Heart right ventricle (tissue), 16 donors: ENCODE results near the gene R3HDM4. TPM values are rescaled to one million over a fixed set of nuclear protein-coding genes. Genes with fewer than 3 reads are reported as not detected.

Experiments
- ATAC-seq, 8 donors: fragments of 200-7000 bp; cut with Tn5 transposase; one replicate each; pipeline ENCODE4 v1.9.1; 2020; ENCODE audit warnings: mild to moderate bottlenecking in 8 of 8, moderate library complexity in 8 of 8, moderate number of reproducible peaks in 1 of 8
- DNase-seq, 2 donors: peaks; one replicate each; pipeline ENCODE4 v3.0.0-alpha.2; 2020
- H3K27ac ChIP-seq, 10 donors: fragments of 200-600 bp; sonication (generic) in 2 of 10; one replicate each; pipeline versions ENCODE4 v1.5.0 to v1.8.0; 2020 to 2022; ENCODE audit warnings: mild to moderate bottlenecking in 3 of 10
- H3K27me3 ChIP-seq, 7 donors: fragments of 200-600 bp; one replicate each; pipeline ENCODE4 v1.8.0; 2021 to 2022; ENCODE audit warnings: mild to moderate bottlenecking in 2 of 7
- H3K36me3 ChIP-seq, 9 donors: fragments of 200-600 bp; sonication (generic) in 1 of 9; one replicate each; pipeline versions ENCODE4 v1.5.0 to v1.8.0; 2020 to 2022; ENCODE audit warnings: mild to moderate bottlenecking in 2 of 9
- H3K4me1 ChIP-seq, 9 donors: fragments of 200-600 bp; sonication (generic) in 1 of 9; one replicate each; pipeline versions ENCODE4 v1.5.0 to v1.8.0; 2020 to 2022; ENCODE audit warnings: mild to moderate bottlenecking in 4 of 9
- H3K4me3 ChIP-seq, 10 donors: fragments of 200-600 bp; sonication (generic) in 2 of 10; one replicate each; pipeline versions ENCODE4 v1.5.0 to v1.8.0; 2020 to 2022; ENCODE audit warnings: mild to moderate bottlenecking in 7 of 10, moderate library complexity in 2 of 10
- H3K9me3 ChIP-seq, 11 donors: fragments of 200-600 bp in 10 of 11; sonication (generic) in 2 of 11; one replicate each; pipeline versions ENCODE4 v1.5.0 to v1.8.0; 2013 to 2022; ENCODE audit warnings: mild to moderate bottlenecking in 2 of 11, control low read depth in 1 of 11, moderate library complexity in 1 of 11
- WGBS, 2 donors: extraction: QIAGEN DNeasy Blood & Tissue Kit; methylation state at CpG; one replicate each; pipeline ENCODE4 v1.1.7; 2013; ENCODE audit warnings: inconsistent platforms in 1 of 2; 5-methylcytosine and 5-hydroxymethylcytosine counted together
- intact Hi-C, 10 donors: fragments of 100-400 bp; cut with DNase I; formaldehyde crosslinking; loops; one replicate each; pipeline versions ENCODE4 v1.11.1 to v1.14.2; 2022
- polyA plus RNA-seq, 2 donors: library from polyadenylated mRNA; stranded (reverse); fragments of 200-250 nt; gene quantifications; one replicate each; pipeline ENCODE4 v1.2.3, GENCODE V29; 2013
- total RNA-seq, 10 donors: library from RNA; stranded (reverse); fragmentation: NEBNext Ultra II Directional in 3 of 10; extraction: Animal tissue kit (Norgen Biotek cat#: 25700) in 3 of 10; gene quantifications; one replicate each; pipeline versions ENCODE4 v1.2.1 to v1.2.4, GENCODE V29; 2021 to 2023
- TF ChIP-seq, protein P1 (sequence below), 9 donors: fragments of 200-600 bp; sonication (generic) in 2 of 9; IDR thresholded peaks; one replicate each; pipeline versions ENCODE4 v1.5.0 to v1.8.0; 2021 to 2022; ENCODE audit warnings: antibody characterized with exemption in 9 of 9, mild to moderate bottlenecking in 5 of 9, moderate library complexity in 1 of 9
- donor health status: Arrhythmogenic right ventricular cardiomyopathy.
- donor health status: ischemic (EF 13 %, LVEDD 7.1; RV severe dilation, severe dysfunction).
- donor health status: healthy with polysubstance abuse.
- donor health status: DM: no; HTN: yes; CAD: no.
- donor health status: DM: no; HTN: no; CAD: no.
- donor health status: ischemic (EF 25% LVEDD 6.9; RV normal size, moderate dysfunction).
- donor health status: ischemic (EF 25% LVEDD 5.7; RV mildly dilated, moderate dysfunction).
- donor health status: healthy.
- donor health status: DM: yes; HTN: yes; CAD: no.
- donor health status: Ischemic cardiomyopathy.
- donor health status: ischemic (EF 35%, LVEDD 5.7; RV mildly dilated, moderate dysfunction).
- donor health status: nonischemic (EF 11% LVEDD 7.7; RV severe dilation, severe dysfunction).
- donor health status: DM: yes; HTN: yes; CAD: no.
- donor health status: PGD.
- donor health status: ischemic (EF 29% LVEDD 5.4; RV normal size, mild dysfunction).
- donor health status: nonischemic (EF 23%, LVEDD 6.1; RV moderate dilation, normal function).

Gene R3HDM4
- total and polyA plus RNA-seq, 12 donors = 16.3 to 49.8 (median 20.8) TPM

DNA sequence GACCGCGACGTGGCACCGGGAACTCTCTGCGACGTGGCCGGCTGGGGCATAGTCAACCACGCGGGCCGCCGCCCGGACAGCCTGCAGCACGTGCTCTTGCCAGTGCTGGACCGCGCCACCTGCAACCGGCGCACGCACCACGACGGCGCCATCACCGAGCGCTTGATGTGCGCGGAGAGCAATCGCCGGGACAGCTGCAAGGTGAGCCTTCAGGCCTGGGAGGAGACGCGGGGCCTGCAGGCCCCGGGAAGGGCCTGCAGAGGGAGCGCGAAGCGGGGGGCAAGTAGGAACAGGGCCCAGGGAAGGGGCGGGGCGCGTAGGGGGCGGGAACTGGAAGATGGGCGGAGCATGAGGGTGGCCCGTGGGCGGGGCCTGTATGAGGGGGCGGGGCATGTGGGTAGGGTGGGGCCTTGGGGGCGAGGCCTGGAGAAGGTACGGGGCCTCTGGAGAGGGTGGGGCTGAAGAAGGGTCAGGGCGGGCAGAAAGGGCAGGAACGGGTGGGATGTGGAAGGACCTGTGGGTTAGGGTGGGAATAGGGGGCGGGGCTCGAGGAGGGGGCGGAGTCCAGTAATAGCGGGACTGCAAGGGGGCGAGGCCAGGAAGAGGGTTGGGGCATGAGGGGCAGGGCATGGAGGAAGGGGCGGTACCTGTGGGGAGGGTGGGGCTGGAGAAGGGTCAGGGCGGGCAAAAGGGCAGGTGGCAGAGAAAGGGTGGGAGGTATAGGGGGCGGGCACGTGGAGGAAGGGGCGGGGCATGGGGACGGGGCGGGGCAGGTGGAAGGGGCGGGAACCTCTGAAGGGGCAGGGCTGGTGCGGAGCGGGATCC is 51.1 kb downstream of the R3HDM4 start:
- intact Hi-C loops = loop anchor here in 8 of 10 donors (2.0 to 10.0 kb wide), 8 partner anchors 51 to 123 kb away; partner anchors contain the start of genes KISS1R (in 4 of the 8), WDR18 (in 3 of the 8) and R3HDM4 (in 1 of the 8)

DNA sequence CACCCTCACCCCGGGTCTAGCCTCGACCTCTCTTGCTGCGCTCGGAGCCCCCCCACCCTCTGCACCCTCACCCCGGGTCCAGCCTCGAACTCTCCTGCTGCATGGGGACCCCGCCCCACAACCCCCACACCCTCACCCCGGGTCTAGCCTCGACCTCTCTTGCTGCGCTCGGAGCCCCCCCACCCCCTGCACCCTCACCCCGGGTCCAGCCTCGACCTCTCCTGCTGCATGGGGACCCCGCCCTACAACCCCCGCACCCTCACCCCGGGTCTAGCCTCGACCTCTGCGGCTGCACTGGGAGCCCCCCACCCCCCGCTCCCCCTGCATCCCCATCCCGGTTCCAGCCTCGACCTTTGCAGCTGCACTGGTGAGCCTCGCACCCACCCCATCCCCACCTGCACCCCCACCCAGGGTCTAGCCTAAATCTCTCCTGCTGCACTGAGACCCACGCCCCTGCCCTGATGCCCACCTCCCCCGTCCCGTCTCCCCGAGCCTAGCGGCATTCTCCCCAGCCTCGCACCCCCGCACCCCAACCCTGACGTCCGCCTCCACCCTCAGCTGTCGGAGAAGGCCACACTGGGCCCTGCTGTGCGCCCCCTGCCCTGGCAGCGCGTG is 51.8 kb downstream of the R3HDM4 start:
- intact Hi-C loops = loop anchor here in 6 of 10 donors (5.0 to 10.0 kb wide), 6 partner anchors 56 to 124 kb away; partner anchors contain the start of genes KISS1R (in 4 of the 6) and WDR18 (in 3 of the 6)
- no peaks in the 10 kb centered on the region for H3K36me3 ChIP-seq
- no peak overlapping the region for H3K27ac ChIP-seq
- TF ChIP-seq, protein P1, sequence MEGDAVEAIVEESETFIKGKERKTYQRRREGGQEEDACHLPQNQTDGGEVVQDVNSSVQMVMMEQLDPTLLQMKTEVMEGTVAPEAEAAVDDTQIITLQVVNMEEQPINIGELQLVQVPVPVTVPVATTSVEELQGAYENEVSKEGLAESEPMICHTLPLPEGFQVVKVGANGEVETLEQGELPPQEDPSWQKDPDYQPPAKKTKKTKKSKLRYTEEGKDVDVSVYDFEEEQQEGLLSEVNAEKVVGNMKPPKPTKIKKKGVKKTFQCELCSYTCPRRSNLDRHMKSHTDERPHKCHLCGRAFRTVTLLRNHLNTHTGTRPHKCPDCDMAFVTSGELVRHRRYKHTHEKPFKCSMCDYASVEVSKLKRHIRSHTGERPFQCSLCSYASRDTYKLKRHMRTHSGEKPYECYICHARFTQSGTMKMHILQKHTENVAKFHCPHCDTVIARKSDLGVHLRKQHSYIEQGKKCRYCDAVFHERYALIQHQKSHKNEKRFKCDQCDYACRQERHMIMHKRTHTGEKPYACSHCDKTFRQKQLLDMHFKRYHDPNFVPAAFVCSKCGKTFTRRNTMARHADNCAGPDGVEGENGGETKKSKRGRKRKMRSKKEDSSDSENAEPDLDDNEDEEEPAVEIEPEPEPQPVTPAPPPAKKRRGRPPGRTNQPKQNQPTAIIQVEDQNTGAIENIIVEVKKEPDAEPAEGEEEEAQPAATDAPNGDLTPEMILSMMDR (IDR thresholded peaks at IDR 0.05) = no peak
- WGBS, 2 donors = 64 to 68% methylated on average over 33 to 34 of the region's 35 CpGs
- H3K4me1 ChIP-seq = peaks cover 0 to 46% (median 10%) of the 10 kb centered on the region in 9 donors
- no peaks in the 10 kb centered on the region for H3K9me3 ChIP-seq
- no peak for ATAC-seq
- DNase-seq = no peak
- peak overlapping the region in 6 of 10 donors; percentile 34 to 57 (median 50) for H3K4me3 ChIP-seq
- H3K27me3 ChIP-seq = peaks cover 0 to 47% (median 36%) of the 10 kb centered on the region in 7 donors

More for the DNA sequence above, 51.1 kb downstream of the R3HDM4 start:
- TF ChIP-seq, protein P1 (IDR thresholded peaks at IDR 0.05) = no peak
- Histone ChIP-seq H3K27ac (no peak overlapping the region), H3K4me3 (peak overlapping the region in 1 of 10 donors; percentile 42), H3K27me3 (peaks cover 0 to 47% (median 35%) of the 10 kb centered on the region in 7 donors), H3K9me3 (no peaks in the 10 kb centered on the region), H3K36me3 (no peaks in the 10 kb centered on the region), H3K4me1 (peaks cover 0 to 46% (median 10%) of the 10 kb centered on the region in 9 donors)
- ATAC-seq = peak in 2 of 8 donors; percentile 4 to 19
- WGBS, 2 donors = 19 to 26% methylated on average over 54 to 60 of the region's 60 CpGs
- DNase-seq = peak in 1 of 2 donors; percentile 60

DNA sequence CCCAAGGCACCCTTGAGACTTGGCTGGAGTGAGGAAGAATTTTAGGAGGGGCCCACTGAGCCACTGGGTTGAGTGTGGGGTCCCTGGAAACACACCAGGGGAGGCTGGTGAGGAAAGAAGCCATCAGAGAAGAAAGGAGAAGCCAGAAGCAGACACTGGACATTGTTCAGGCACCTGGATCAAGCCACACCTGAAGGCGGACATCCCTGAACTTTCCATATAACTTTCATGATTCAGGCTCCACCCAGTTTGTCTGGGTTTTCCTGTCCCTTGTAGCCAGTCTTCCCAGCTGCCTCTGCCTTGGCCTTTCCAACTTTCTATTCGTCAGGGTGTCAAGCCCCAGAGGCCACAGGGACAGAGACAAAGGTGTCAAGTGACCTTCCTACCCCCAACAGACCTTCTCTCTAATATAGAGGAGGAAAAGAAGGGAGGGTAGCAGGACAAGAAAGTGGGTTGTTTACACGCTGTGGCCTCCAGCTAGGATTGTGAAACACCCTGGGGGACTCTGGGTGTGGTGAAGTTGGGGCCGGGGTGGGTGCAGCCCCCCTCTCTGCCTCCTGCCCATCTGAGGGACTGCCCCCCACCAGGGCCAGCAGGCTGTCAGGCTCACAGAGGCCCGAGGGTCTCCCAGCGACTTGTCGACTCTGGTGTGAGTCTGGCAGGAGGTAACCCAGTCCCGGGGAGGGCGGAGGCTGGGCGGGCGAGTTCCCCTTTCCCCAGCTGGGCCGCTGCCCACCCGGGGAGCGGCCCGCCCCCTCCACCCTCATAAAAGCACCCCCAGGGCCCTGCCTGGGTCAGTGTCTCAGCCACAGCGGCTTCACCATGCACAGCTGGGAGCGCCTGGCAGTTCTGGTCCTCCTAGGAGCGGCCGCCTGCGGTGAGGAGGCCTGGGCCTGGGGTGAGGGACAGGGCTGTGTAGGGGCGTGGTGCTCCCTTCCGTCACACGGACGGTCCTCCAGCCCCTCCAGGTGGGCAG is 53.9 kb downstream of the R3HDM4 start, which contains the start of gene CFD:
Gene CFD, plus strand, starts transcription at position 797 of the 976 bp plus-strand sequence. Its CDS starts 26 bp downstream, at position 823.
- peak in 1 of 2 donors; percentile 81 for DNase-seq
- intact Hi-C loops = loop anchor here in 5 of 10 donors (5.0 to 10.0 kb wide), 7 partner anchors 58 to 126 kb away; partner anchors contain the start of genes WDR18 (in 2 of the 5), KISS1R (in 1 of the 5) and PTBP1 (in 1 of the 5)
- peaks cover 0 to 44% (median 10%) of the 10 kb centered on the region in 9 donors for H3K4me1 ChIP-seq
- H3K27ac ChIP-seq = peak within 1 kb of the TSS; percentile 8 to 86 (median 78)
- H3K27me3 ChIP-seq = peaks cover 0 to 58% (median 39%) of the 10 kb centered on the region in 7 donors
- peak within 1 kb of the TSS; percentile 16 to 57 (median 46) for H3K4me3 ChIP-seq
- TF ChIP-seq, protein P1 (IDR thresholded peaks at IDR 0.05) = no peak
- ATAC-seq = peak; percentile 56 to 72 (median 64)
- no peaks in the 10 kb centered on the region for H3K9me3 ChIP-seq
- H3K36me3 ChIP-seq = no peaks in the 10 kb centered on the region
- 41 to 48% methylated on average over 24 of the region's 24 CpGs for WGBS, 2 donors
